Colon (tissue), 2 donors: ENCODE measurements around the gene IRF3.

Experiments used
- FAIRE-seq: peaks from 2 replicates; lab custom pipeline; 2012; peaks lifted over from hg19 to GRCh38; lab: Jason Lieb, UNC
- donor health status: control.
- donor health status: control.

The IRF3 gene

GRCh38 chr19:49615861-49616260 is 49.8 kb downstream of the IRF3 start:
- FAIRE-seq: no peak

GRCh38 chr19:49614096-49614833 is 51.4 kb downstream of the IRF3 start:
- FAIRE-seq: no peak

- no peak for FAIRE-seq
Measured at GRCh38 chr19:49613374-49613773, 52.3 kb downstream of the IRF3 start.
